EH (cell line): ENCODE data around the gene ETAA1.

Experiments
- DNase-seq: peaks from one replicate; pipeline ENCODE4 v3.0.0-alpha.2; 2015; ENCODE audit warnings: low read depth

ETAA1 gene

DNA sequence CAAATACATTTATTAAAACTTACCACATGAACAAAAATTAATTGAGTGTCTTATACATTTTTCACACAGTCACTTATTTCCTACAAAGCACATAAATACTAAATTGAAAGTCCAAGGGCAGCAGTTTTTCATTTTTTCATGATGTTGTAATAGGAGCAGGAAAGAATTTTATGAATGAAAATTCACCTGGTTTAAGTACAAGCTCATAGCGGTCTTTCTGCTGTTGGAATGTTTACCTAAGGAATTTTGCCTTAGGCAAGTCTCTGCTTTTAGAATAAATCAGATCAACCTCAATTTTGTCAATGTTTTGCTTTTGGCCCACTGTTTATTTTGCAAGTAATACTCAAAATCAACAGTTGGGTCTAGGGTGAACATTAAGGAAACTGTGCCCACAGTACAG lies 40.0 kb downstream of the ETAA1 start:
- DNase-seq: peak; percentile 45

DNA sequence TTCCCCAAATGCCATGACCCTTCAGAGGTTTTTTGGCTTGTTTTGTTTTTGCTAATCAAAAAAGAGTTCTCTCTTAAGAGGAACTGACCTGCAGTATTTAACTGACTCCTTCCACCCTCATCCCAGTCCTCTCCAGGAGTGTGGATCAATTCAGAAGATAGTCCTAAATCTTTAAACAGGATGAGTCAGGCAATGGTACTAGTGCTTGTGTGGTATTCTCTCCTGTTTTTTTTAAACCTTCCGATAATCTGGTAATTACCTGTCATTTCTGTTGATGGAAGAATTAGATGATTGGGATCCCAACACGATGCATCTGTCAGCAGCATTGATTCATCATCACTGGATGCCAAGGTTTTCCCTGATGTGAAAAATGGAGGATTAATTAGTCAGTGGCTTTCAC lies 41.2 kb downstream of the ETAA1 start:
- no peak for DNase-seq

DNA sequence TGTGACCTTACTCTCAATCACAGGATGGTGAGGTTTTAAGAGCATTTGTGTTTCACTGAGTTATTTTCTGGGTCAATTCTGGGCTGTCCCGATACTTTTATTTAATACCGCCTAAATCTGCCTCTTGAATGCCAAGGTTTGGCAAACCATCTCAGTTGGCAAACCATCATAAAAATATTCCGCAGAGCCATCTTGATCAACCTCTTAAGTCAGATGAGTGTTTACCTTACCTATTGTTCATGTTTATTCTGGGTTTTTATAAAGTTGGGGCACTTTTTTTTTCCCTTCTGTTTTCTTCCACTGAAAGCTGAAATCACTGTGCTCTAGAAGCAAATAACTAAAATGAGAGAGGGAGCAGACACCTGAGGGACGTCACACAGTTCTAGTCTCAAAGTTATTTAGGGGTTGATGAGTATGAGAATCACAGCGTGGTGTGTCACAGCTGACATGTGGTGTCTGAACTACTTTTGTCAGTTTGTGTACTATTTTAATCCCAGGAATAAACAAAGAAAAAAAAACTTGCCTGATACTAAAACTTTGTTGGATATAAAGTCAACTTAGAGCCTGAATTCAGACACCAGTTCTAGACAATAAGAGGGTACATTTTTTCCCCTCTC lies 48.6 kb downstream of the ETAA1 start:
- no peak for DNase-seq

DNA sequence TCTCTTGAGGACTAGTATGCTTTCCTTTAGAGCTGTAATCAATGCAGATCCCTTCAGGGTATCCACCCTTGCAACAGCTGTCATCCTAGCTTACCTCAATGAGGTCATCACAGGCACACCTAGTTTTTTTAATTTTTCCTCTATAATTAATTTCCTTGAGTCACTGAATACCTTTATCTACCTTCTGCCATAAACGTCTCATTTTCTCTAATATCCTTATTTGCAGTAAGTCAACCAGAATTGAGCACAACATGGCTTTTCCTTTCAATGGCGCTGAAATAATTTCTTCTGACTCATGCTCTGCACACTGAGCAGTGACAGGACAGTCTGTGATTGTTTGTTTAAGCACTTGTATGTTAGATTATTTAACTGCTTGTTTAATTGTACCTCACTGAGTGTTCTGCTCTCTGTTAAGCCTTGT lies 49.4 kb downstream of the ETAA1 start:
- DNase-seq: peak; percentile 69

GRCh38 chr2:67448648-67449047 lies 51.5 kb downstream of the ETAA1 start:
- no peak for DNase-seq

DNA sequence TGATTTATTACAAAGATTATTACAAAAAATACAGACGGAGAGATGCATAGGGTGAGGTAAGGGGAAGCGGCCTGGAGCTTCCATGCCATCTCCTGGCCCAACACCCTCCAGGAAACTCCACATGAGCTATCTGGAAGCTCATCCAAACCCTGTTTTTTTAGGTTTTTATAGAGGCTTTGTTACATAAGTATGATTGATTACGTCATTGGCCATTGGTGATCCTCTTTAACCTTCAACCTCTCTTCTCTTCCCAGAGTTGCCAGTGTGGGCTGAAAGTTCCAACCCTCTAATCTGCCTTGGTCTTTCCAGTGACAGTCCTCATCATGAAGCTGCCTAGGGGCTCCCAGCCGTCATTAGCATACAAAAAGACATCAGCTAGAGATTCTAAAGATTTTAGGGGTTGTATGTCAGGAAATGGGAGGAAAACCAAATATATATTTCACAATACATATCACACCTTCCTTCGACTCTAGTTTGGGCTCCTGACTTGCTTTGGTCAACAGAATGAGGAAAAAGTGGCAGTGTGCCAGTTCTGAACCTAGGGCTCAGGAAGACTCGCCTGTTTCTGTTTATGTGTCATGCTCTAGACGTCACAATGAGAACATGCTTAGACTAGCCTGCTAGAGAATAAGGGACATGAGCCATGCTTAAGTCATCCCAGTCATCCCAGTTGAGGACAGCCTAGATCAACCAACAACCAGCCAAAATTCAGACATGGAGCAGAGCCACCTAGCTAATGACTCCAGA lies 54.1 kb downstream of the ETAA1 start:
- peak; percentile 82 for DNase-seq

DNA sequence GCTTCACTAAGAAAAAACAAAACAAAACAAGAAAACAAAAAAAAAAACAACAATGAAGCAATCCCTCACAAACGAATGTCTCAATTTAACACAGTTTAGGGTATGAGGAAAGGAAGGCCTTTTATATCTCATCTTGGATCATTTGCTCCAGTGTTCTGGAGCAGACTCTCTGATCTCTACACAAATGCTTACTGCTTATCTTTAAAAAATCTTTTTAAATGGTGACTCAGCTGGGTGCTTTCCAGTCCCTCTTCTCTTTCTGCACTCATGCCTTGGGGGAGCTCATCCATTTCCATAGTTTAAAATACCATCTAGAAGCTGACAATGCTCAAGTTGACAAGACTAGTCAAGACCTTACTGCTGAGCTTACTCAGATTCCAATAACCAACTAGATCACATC lies 56.2 kb downstream of the ETAA1 start:
- DNase-seq: peak; percentile 86

DNA sequence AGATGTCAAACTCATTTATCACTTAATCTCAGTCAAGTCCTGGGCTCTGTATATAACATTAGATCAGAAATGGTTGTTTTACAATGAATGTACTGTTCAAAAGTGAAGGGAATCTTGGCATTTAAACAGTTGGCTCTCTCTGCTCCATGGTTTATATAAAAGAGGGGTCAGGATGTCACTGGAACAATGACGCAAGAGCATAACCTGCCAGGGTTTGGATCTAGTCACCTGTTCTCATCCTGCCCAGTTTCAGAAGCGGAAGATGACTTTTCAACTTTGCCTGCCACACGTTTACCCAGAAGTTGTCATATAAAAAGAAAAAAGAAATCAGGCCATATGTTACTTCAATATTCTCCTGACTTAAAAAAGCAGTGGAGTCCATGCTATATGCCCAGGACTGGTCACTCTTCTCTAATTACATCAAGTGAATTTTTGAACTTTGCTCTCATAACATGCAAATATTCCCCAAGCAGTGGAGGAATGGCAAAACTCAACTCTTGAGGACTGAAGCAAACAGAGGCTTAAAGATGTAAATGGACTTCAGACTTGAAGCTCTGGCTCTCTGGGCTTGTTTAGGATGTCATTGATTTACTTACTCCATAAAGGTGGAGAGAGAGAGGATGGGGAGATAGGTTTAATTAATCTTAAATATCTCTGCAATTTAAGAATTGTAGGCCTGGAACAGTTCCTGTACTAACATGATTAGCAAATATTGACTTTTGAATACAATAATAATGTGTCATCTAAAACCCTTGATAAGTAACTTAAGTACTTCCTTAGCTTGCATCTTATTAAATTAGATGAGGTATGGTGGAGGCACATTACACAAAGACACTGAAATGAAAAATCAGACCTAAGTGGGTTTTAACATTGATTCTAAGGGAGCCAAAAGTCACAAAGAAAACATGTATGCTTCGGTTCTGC lies 58.3 kb downstream of the ETAA1 start:
- DNase-seq: no peak

DNA sequence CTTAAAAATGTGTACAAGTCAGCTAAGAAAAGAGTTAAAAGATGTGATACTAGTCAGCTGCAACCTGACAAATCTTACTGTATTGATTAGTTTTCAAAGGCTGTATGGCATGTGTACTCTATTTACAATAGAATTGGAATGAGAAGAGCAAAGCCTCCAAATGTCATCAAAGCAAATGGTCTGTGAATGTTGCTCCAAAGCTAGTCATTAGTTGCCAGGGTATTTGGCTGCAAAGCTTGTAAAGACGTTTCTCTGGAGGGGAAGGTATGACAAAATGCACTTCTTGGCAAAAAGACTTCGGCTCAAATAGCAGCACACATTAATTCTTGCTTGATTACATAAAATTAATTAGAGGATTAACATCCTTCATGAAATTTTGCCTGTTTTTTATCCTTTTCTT lies 59.3 kb downstream of the ETAA1 start:
- no peak for DNase-seq

- DNase-seq: no peak
Measured at GRCh38 chr2:67457699-67458098, 60.6 kb downstream of the ETAA1 start.

- no peak for DNase-seq
Measured at GRCh38 chr2:67459761-67460160, 62.6 kb downstream of the ETAA1 start.
